ENCODE data around the gene PRX.
A peak's percentile ranks its signal among the peaks of the same experiment; 100 is the strongest.

The PRX gene

DNA sequence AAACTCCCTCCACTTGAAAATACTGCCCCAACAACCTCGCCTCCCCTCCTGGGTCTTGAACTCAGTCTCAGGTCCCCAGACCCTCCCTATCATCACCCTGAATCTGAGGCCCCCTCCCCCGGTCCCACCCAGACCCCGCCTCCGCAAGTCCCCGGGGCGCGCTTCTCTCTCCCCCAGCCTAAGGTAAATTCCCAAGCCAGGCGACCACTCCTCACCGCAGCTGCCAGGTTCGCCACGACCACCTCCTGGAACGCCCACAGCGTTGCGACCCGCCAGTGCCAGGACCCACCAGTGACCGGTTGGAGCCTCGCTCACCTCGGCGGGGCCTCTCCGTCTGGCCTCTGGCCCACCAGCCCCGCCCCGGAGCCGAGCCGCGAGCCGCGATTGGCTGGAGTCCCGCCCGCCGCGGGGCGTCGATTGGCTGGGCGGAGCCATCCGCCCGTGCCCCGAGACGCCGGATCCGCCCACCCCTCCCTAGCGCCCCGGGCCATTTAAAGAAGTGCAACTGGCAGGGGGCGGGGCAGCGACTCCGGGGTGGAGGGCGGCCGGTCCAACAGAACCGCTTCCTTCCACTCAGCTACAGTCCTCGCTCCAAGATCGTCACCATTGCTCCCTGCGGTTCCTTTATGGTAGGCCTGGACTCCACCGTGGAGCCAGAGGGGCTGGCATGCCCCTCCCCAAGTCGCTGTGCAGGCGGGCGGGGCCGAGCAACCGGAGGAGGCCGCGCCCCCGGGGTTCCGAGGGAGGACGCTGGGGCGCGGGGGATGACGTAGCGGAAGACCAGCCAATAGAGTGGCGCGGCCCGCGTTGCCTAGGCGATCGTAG is 31.0 kb upstream of the PRX start, which contains the start of gene SERTAD3:
Gene SERTAD3 (minus strand): TSS at position 336 of the 825 bp plus-strand sequence. CDS start 2,255 bp downstream, outside the sequence.
- TF ChIP-seq, protein P1, sequence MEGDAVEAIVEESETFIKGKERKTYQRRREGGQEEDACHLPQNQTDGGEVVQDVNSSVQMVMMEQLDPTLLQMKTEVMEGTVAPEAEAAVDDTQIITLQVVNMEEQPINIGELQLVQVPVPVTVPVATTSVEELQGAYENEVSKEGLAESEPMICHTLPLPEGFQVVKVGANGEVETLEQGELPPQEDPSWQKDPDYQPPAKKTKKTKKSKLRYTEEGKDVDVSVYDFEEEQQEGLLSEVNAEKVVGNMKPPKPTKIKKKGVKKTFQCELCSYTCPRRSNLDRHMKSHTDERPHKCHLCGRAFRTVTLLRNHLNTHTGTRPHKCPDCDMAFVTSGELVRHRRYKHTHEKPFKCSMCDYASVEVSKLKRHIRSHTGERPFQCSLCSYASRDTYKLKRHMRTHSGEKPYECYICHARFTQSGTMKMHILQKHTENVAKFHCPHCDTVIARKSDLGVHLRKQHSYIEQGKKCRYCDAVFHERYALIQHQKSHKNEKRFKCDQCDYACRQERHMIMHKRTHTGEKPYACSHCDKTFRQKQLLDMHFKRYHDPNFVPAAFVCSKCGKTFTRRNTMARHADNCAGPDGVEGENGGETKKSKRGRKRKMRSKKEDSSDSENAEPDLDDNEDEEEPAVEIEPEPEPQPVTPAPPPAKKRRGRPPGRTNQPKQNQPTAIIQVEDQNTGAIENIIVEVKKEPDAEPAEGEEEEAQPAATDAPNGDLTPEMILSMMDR (IDR thresholded peaks at IDR 0.05; ENCODE audit: poor library complexity, severe bottlenecking): no peak
- H3K9me3 ChIP-seq (ENCODE audit: severe bottlenecking): no peaks in the 10 kb centered on the region
- H3K36me3 ChIP-seq (ENCODE audit: low read depth): peaks cover 26% of the 10 kb centered on the region
- no peaks in the 10 kb centered on the region for H3K27me3 ChIP-seq (ENCODE audit: insufficient read depth, poor library complexity, severe bottlenecking)
- H3K4me1 ChIP-seq (ENCODE audit: insufficient read depth, poor library complexity, severe bottlenecking): peaks cover 16% of the 10 kb centered on the region
- DNase-seq (ENCODE audit: low spot score) (peak; percentile 97), ATAC-seq (ENCODE audit: low read depth) (peak; percentile 76)
- H3K27ac ChIP-seq (ENCODE audit: poor library complexity, severe bottlenecking): peak within 1 kb of the TSS; percentile 90
- H3K4me3 ChIP-seq (ENCODE audit: severe bottlenecking): peak within 1 kb of the TSS; percentile 56

DNA sequence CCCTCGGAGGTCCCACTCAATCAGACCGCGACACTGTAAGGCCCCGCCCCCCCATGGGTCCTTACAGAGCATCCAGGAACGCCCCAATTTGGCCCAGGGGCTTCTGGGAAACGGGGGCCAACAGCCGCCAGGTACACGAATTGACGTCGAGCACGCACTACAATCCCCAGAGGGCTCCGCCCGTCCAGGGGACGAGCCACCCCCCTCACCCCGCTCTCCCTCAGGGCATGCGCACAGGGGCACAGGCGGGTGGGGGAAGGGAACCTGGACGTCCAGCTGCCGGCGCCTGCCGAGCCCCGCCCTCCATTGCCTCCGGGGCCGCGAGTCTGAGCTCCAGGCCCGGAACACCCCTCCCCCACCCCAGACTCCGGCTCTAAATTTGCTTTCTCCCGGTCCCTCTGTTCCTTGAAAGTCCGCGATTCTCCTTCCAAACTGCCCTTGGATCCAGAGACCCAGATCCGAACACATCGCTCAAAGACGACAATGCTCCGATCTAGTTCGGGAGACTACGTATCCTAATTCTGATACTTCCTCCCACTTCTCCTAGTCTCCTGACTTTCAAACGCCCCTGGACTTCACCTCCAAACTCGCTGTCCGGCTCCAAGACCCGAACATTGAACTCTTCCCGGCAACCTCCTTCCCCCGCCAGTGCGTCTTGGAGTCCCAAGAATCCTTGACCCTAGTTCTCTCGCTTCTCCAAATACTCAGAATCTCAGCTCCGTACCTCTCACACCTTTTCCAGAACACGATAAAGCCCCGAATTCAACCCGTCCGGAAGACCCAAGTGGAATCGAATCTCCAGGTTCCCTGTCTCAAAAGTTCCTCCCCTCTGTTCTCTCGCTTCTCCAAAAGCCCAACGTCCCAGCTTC is 30.2 kb upstream of the PRX start:
- Histone ChIP-seq H3K27me3 (ENCODE audit: insufficient read depth, poor library complexity, severe bottlenecking) (no peaks in the 10 kb centered on the region), H3K9me3 (ENCODE audit: severe bottlenecking) (no peaks in the 10 kb centered on the region), H3K36me3 (ENCODE audit: low read depth) (peaks cover 26% of the 10 kb centered on the region), H3K4me3 (ENCODE audit: severe bottlenecking) (peak overlapping the region; percentile 56), H3K4me1 (ENCODE audit: insufficient read depth, poor library complexity, severe bottlenecking) (peaks cover 16% of the 10 kb centered on the region), H3K27ac (ENCODE audit: poor library complexity, severe bottlenecking) (peak overlapping the region; percentile 90)
- TF ChIP-seq, protein P1 (IDR thresholded peaks at IDR 0.05; ENCODE audit: poor library complexity, severe bottlenecking): no peak
- peak; percentile 100 for DNase-seq (ENCODE audit: low spot score)
- peak; percentile 74 for ATAC-seq (ENCODE audit: low read depth)

DNA sequence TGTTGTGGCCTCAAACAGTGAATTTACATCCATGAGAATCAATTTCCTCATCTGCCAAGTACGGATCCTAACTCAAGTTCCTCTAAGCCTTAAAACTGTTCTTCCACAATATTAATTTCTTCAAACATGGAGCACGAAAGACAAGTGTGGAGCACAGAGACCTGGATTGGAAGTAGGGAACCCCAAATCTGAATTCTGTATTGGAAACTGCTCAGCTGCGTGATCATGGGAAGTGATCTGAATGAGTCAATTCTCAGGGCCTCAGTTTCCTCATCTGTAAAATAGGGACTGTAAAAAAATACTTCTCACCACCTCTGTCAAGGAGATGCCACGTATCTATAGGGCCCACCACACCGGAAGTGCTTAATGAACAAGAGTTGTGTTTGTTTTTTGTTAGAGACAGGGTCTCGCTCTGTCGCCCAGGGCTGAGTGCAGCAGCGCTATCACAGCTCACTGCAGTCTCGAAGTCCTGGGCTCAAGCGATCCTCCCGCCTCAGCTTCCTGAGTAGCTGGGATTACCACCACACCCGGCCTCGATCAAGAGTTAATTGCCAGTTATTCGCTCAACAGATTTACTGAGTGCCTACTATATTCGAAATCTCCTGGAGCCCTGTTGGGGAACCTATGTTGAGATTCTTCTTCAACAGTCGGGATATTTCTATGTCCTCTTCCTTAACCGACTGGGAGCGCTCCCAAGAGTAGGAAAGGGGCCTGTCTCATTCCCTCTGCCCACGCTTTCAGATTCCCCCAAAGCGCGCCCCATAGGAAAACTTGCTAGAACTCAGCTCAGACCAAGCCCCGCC is 29.4 kb upstream of the PRX start:
- peaks cover 16% of the 10 kb centered on the region for H3K4me1 ChIP-seq (ENCODE audit: insufficient read depth, poor library complexity, severe bottlenecking)
- no peaks in the 10 kb centered on the region for H3K9me3 ChIP-seq (ENCODE audit: severe bottlenecking)
- H3K4me3 ChIP-seq (ENCODE audit: severe bottlenecking): peak overlapping the region; percentile 56
- DNase-seq (ENCODE audit: low spot score): no peak
- H3K27ac ChIP-seq (ENCODE audit: poor library complexity, severe bottlenecking): peak overlapping the region; percentile 90
- no peak for ATAC-seq (ENCODE audit: low read depth)
- peaks cover 26% of the 10 kb centered on the region for H3K36me3 ChIP-seq (ENCODE audit: low read depth)
- H3K27me3 ChIP-seq (ENCODE audit: insufficient read depth, poor library complexity, severe bottlenecking): no peaks in the 10 kb centered on the region
- TF ChIP-seq, protein P1 (IDR thresholded peaks at IDR 0.05; ENCODE audit: poor library complexity, severe bottlenecking): no peak

DNA sequence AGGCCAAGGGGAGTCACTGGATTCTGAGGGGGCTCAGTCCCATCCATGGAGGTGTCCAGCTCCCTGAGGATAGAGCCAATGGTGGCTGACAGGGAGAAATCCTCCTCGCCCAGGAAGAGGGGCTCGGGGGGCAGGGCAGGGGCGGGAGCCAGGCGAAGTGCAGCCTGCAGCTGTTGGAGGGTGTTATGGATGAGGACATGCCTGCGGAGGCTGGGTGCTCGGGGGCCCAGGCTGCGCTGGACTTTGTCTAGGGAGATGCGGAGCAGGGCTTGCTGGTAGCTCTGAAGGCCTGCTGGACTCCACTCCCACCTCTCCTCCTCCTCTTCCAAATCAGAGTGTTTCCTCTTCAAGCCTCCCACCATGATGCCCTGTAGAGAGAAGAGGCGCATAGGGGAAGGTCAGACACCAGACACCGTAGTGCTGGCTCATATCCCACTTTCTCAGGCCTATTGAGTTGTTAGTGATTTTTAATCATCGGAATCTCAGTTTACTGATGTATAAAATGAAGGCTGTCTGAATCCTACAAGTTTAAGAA is 28.6 kb upstream of the PRX start:
- Histone ChIP-seq H3K9me3 (ENCODE audit: severe bottlenecking) (no peaks in the 10 kb centered on the region), H3K4me1 (ENCODE audit: insufficient read depth, poor library complexity, severe bottlenecking) (peaks cover 16% of the 10 kb centered on the region), H3K36me3 (ENCODE audit: low read depth) (peaks cover 26% of the 10 kb centered on the region), H3K4me3 (ENCODE audit: severe bottlenecking) (no peak overlapping the region), H3K27me3 (ENCODE audit: insufficient read depth, poor library complexity, severe bottlenecking) (no peaks in the 10 kb centered on the region), H3K27ac (ENCODE audit: poor library complexity, severe bottlenecking) (no peak overlapping the region)
- DNase-seq (ENCODE audit: low spot score) (no peak), ATAC-seq (ENCODE audit: low read depth) (no peak)
- TF ChIP-seq, protein P1 (IDR thresholded peaks at IDR 0.05; ENCODE audit: poor library complexity, severe bottlenecking): no peak
